HCT116 (cell line): Measurements from ENCODE around the gene PCDH10. TPM values are rescaled to one million over a fixed set of nuclear protein-coding genes. Genes with fewer than 3 reads are reported as not detected.

ENCODE experiments used
- ATAC-seq: fragments of 200-7000 bp; cut with Tn5 transposase; 2 replicates; pipeline ENCODE4 v1.9.1; 2020; ENCODE audit warnings: mild to moderate bottlenecking, moderate library complexity
- BruUV-seq: library from RNA; stranded (reverse); fragments of 400-500 nt; replicated peaks from 2 replicates; lab custom pipeline; 2021; lab: Mats Ljungman, UMichigan
- CTCF ChIA-PET: fragments of 300-600 bp; sonication (Branson Sonifier 250); formaldehyde crosslinking; loops from one replicate; lab custom pipeline; 2021; ENCODE audit warnings: antibody characterized with exemption; lab: Charles Lee
- POLR2A ChIA-PET: fragments of 300-600, 350-600 bp; sonication (Branson Sonifier 250); formaldehyde crosslinking; loops from one replicate; lab custom pipeline; 2021; ENCODE audit warnings: antibody characterized with exemption; lab: Charles Lee
- RAD21 ChIA-PET, 2 experiments: fragments of 300-600 bp; sonication (Branson Sonifier 250); formaldehyde crosslinking; loops; one replicate each; lab custom pipeline; 2023; ENCODE audit warnings: low total read pairs in 2 of 2; ENCODE audit not compliant: uncharacterized antibody in 2 of 2, unreplicated experiment in 2 of 2, low non-redundant PET in 1 of 2; lab: Charles Lee
- DNase-seq: peaks from one replicate; pipeline ENCODE4 v3.0.0-alpha.2; 2010; ENCODE audit warnings: low read depth, low spot score
- H2AFZ ChIP-seq: fragments of 200-600 bp; shearing (Covaris generic), sonication (generic); 2 replicates; pipeline ENCODE4 v1.6.1; 2017; ENCODE audit warnings: low read depth, mixed run types, mixed read lengths, antibody characterized with exemption, low read length; ENCODE audit not compliant: poor library complexity, severe bottlenecking
- H3K27ac ChIP-seq: 2 replicates; pipeline ENCODE4 v1.5.1; 2012; ENCODE audit warnings: low read depth, low read length
- H3K27me3 ChIP-seq: fragments of 200-600 bp; sonication (generic); 2 replicates; pipeline ENCODE4 v1.6.1; 2016; ENCODE audit warnings: mixed run types, low read length, mixed read lengths; ENCODE audit not compliant: insufficient read depth
- H3K36me3 ChIP-seq, 2 experiments: fragments of 200-500 bp in 1 of 2; fragments of 200-600 bp in 1 of 2; sonication (Bioruptor generic) in 1 of 2; sonication (generic) in 1 of 2; 2 replicates each; pipeline versions ENCODE4 v1.5.1 to v1.6.1; 2014 to 2016; ENCODE audit warnings: low read length in 2 of 2, inconsistent platforms in 1 of 2, mixed read lengths in 1 of 2, mixed run types in 1 of 2; ENCODE audit not compliant: insufficient read depth in 2 of 2, control insufficient read depth in 1 of 2
- H3K4me1 ChIP-seq, 2 experiments: fragments of 200-600 bp in 1 of 2; sonication (generic) in 1 of 2; 2 replicates each; pipeline versions ENCODE4 v1.5.1 to v1.6.1; 2012 to 2017; ENCODE audit warnings: low read length in 2 of 2, inconsistent platforms in 1 of 2, mild to moderate bottlenecking in 1 of 2, mixed read lengths in 1 of 2, mixed run types in 1 of 2, moderate library complexity in 1 of 2; ENCODE audit not compliant: insufficient read depth in 2 of 2, control insufficient read depth in 1 of 2
- H3K4me2 ChIP-seq: fragments of 200-600 bp; sonication (generic); 2 replicates; pipeline ENCODE4 v1.6.1; 2017; ENCODE audit warnings: mixed run types, low read length, mixed read lengths
- H3K4me3 ChIP-seq, 2 experiments: fragments of 200-600 bp in 1 of 2; sonication (generic) in 1 of 2; replicated peaks in 1 of 2; 2 replicates each; pipeline ENCODE4 v1.5.1; 2011 to 2016; ENCODE audit warnings: low read length in 2 of 2, control low read depth in 1 of 2, low read depth in 1 of 2, mild to moderate bottlenecking in 1 of 2, mixed read lengths in 1 of 2, mixed run types in 1 of 2
- H3K79me2 ChIP-seq: fragments of 200-600 bp; sonication (generic); 2 replicates; pipeline ENCODE4 v1.6.1; 2017; ENCODE audit warnings: mild to moderate bottlenecking, mixed run types, low read length, moderate library complexity, mixed read lengths; ENCODE audit not compliant: insufficient read depth
- H3K9ac ChIP-seq: fragments of 200-600 bp; sonication (generic); 2 replicates; pipeline ENCODE4 v1.6.1; 2016; ENCODE audit warnings: low read length, mixed read lengths
- H3K9me2 ChIP-seq: fragments of 200-600 bp; sonication (generic), shearing (Covaris generic); 2 replicates; pipeline ENCODE4 v1.6.1; 2017; ENCODE audit warnings: mixed run types, mild to moderate bottlenecking, moderate library complexity; ENCODE audit not compliant: insufficient read depth
- H3K9me3 ChIP-seq, 2 experiments: fragments of 200-500 bp in 1 of 2; fragments of 200-600 bp in 1 of 2; sonication (Bioruptor generic) in 1 of 2; sonication (generic) in 1 of 2; 2 replicates each; pipeline ENCODE4 v1.6.1; 2014 to 2017; ENCODE audit warnings: low read length in 2 of 2, mixed read lengths in 2 of 2, inconsistent platforms in 1 of 2, low read depth in 1 of 2, mild to moderate bottlenecking in 1 of 2, mixed run types in 1 of 2, moderate library complexity in 1 of 2; ENCODE audit not compliant: control insufficient read depth in 1 of 2, insufficient read depth in 1 of 2
- H4K20me1 ChIP-seq: fragments of 200-600 bp; sonication (generic), shearing (Covaris generic); 2 replicates; pipeline ENCODE4 v1.6.1; 2017; ENCODE audit warnings: mixed run types, mild to moderate bottlenecking, moderate library complexity; ENCODE audit not compliant: insufficient read depth
- CEBPB ChIP-seq: IDR thresholded peaks from 2 replicates; pipeline ENCODE4 v1.6.1; 2012; ENCODE audit warnings: low read depth
- EGR1 ChIP-seq: IDR thresholded peaks from 2 replicates; pipeline ENCODE4 v1.6.1; 2012; ENCODE audit warnings: low read depth
- JUND ChIP-seq: IDR thresholded peaks from 2 replicates; pipeline ENCODE4 v1.6.1; 2012
- MAX ChIP-seq: IDR thresholded peaks from 2 replicates; pipeline ENCODE4 v1.6.1; 2012
- POLR2AphosphoS5 ChIP-seq: IDR thresholded peaks from 2 replicates; pipeline ENCODE4 v1.6.1; 2011; ENCODE audit warnings: mild to moderate bottlenecking, low read depth, low read length, moderate library complexity
- RAD21 ChIP-seq: IDR thresholded peaks from 2 replicates; pipeline ENCODE4 v1.6.1; 2012; ENCODE audit warnings: low read depth, mild to moderate bottlenecking
- SRF ChIP-seq: IDR thresholded peaks from 2 replicates; pipeline ENCODE4 v1.6.1; 2012; ENCODE audit warnings: low read depth
- ZFX ChIP-seq: fragments of 450-650 bp; IDR thresholded peaks from 2 replicates; pipeline ENCODE4 v1.6.1; 2017
- intact Hi-C: fragments of 100-400 bp; cut with micrococcal nuclease; formaldehyde crosslinking; loops from 2 replicates; pipeline ENCODE4 v1.10.0; 2022
- total RNA-seq: library from RNA; stranded (reverse); gene quantifications from one replicate; pipeline ENCODE4 v1.2.1, GENCODE V29; 2021; ENCODE audit not compliant: unreplicated experiment

PCDH10 gene
- total RNA-seq, 1 experiment from 2014 or later: not detected

GRCh38 chr4:133147921-133148689, 989 bp upstream of the PCDH10 start:
- Histone ChIP-seq H3K4me3 (no peak overlapping the region), H3K9ac (no peak overlapping the region), H3K9me2 (no peaks in the 10 kb centered on the region), H3K79me2 (no peaks in the 10 kb centered on the region), H3K36me3 (no peaks in the 10 kb centered on the region), H3K9me3 (no peaks in the 10 kb centered on the region), H3K27ac (no peak overlapping the region), H3K27me3 (no peaks in the 10 kb centered on the region), H3K4me1 (no peaks in the 10 kb centered on the region), H3K4me2 (no peak overlapping the region), H4K20me1 (no peaks in the 10 kb centered on the region), H2AFZ (no peak overlapping the region)
- ATAC-seq (no peak), DNase-seq (no peak)
- no TSS peak for BruUV-seq
- TF ChIP-seq POLR2AphosphoS5: no peak
- no peak for TF ChIP-seq JUND
- no peak for TF ChIP-seq MAX
- TF ChIP-seq EGR1: no peak
- no peak for TF ChIP-seq SRF
- no peak for TF ChIP-seq ZFX
- RAD21 ChIA-PET: no interaction called here
- CTCF ChIA-PET: no interaction called here
- intact Hi-C loops: loop anchor here (5.0 to 10.0 kb wide), 2 partner anchors 334 to 1757 kb away; no protein-coding TSS in a partner anchor
- POLR2A ChIA-PET: no interaction called here

- no peaks in the 10 kb centered on the region for H3K27me3 ChIP-seq
- ChIA-PET RAD21 (no interaction called here), CTCF (no interaction called here), POLR2A (no interaction called here)
- H3K4me3 ChIP-seq: no peak overlapping the region
- no peaks in the 10 kb centered on the region for H3K79me2 ChIP-seq
- H3K9ac ChIP-seq: no peak overlapping the region
- no peak for ATAC-seq
- intact Hi-C loops: loop anchor here (5.0 to 10.0 kb wide), 2 partner anchors 333 to 1755 kb away; no protein-coding TSS in a partner anchor
- BruUV-seq: no TSS peak
- TF ChIP-seq CEBPB (no peak), RAD21 (no peak), POLR2AphosphoS5 (no peak)
- no peaks in the 10 kb centered on the region for H3K36me3 ChIP-seq
- no peaks in the 10 kb centered on the region for H4K20me1 ChIP-seq
- H3K27ac ChIP-seq: no peak overlapping the region
- H3K4me1 ChIP-seq: no peaks in the 10 kb centered on the region
- no peaks in the 10 kb centered on the region for H3K9me3 ChIP-seq
- DNase-seq: no peak
- H3K4me2 ChIP-seq: no peak overlapping the region
- H3K9me2 ChIP-seq: no peaks in the 10 kb centered on the region
- no peak overlapping the region for H2AFZ ChIP-seq
Measured at GRCh38 chr4:133149364-133149695, 236 bp downstream of the PCDH10 start.
